HepG2 (cell line): Measurements from ENCODE around the gene LIME1. TPM values are rescaled to one million over a fixed set of nuclear protein-coding genes. Genes with fewer than 3 reads are reported as not detected.

Experiments used
- AGO2 ChIP-seq: fragments of 200-400 bp; formaldehyde crosslinking; optimal IDR thresholded peaks from 2 replicates; pipeline ENCODE3; 2017; ENCODE audit warnings: mild to moderate bottlenecking, low read depth, low read length, moderate library complexity
- GABPB1 ChIP-seq: IDR thresholded peaks from 2 replicates; pipeline ENCODE4 v1.6.1; 2016; ENCODE audit warnings: mild to moderate bottlenecking, missing genetic modification reagents, moderate library complexity, missing compliant biosample characterization
- MYC ChIP-seq: sonication (generic); formaldehyde crosslinking; IDR thresholded peaks from 2 replicates; pipeline ENCODE4 v1.9.0; 2021; ENCODE audit warnings: missing genetic modification reagents, borderline replicate concordance
- NFIB ChIP-seq: sonication (generic); formaldehyde crosslinking; IDR thresholded peaks from 2 replicates; pipeline ENCODE4 v1.9.0; 2021; ENCODE audit warnings: missing genetic modification reagents, mild to moderate bottlenecking, borderline replicate concordance
- SETDB1 ChIP-seq: sonication (generic); formaldehyde crosslinking; IDR thresholded peaks from 2 replicates; pipeline ENCODE4 v1.5.1; 2020; ENCODE audit warnings: missing genetic modification reagents, mild to moderate bottlenecking, borderline replicate concordance
- SMAD3 ChIP-seq: sonication (generic); formaldehyde crosslinking; IDR thresholded peaks from 2 replicates; pipeline ENCODE4 v1.4.0; 2020; ENCODE audit warnings: missing genetic modification reagents
- TBX3 ChIP-seq: fragments of 450-650 bp; IDR thresholded peaks from 2 replicates; pipeline ENCODE4 v1.6.1; 2017; ENCODE audit warnings: antibody characterized with exemption, mild to moderate bottlenecking, inconsistent platforms, borderline replicate concordance
- TP53 ChIP-seq: sonication (generic); formaldehyde crosslinking; conservative IDR thresholded peaks from 2 replicates; pipeline ENCODE4 v1.4.0; 2020; ENCODE audit warnings: missing genetic modification reagents
- ZFAT ChIP-seq: sonication (generic); formaldehyde crosslinking; conservative IDR thresholded peaks from 2 replicates; pipeline ENCODE4 v1.8.1; 2023; ENCODE audit warnings: missing genetic modification reagents, inconsistent platforms
- ZKSCAN1 ChIP-seq: fragments of 150-350 bp; IDR thresholded peaks from 2 replicates; pipeline ENCODE4 v1.6.1; 2014; ENCODE audit warnings: low read length
- ZNF510 ChIP-seq: sonication (generic); formaldehyde crosslinking; IDR thresholded peaks from 2 replicates; pipeline ENCODE4 v1.4.0; 2020; ENCODE audit warnings: low read depth, mild to moderate bottlenecking, missing genetic modification reagents
- ZNF563 ChIP-seq: sonication (generic); formaldehyde crosslinking; IDR thresholded peaks from 2 replicates; pipeline ENCODE4 v1.8.0; 2022; ENCODE audit warnings: mild to moderate bottlenecking, moderate library complexity, missing genetic modification reagents
- ZNF883 ChIP-seq: sonication (generic); formaldehyde crosslinking; IDR thresholded peaks from 2 replicates; pipeline ENCODE4 v1.5.1; 2020; ENCODE audit warnings: mild to moderate bottlenecking, missing genetic modification reagents; ENCODE audit errors: not compliant biosample characterization
- polyA plus RNA-seq, 8 experiments: library from polyadenylated mRNA; depleted of rRNA in 3 of 8; stranded (reverse) in 7 of 8; unstranded in 1 of 8; fragments of >200 nt; fragmentation: Illumina TruSeq in 4 of 8; extraction: Trizol in 4 of 8; gene quantifications; 2 replicates each; pipeline versions ENCODE4 v1.2.1 to v1.2.3, GENCODE V29; 2011 to 2016; ENCODE audit warnings: low read depth in 4 of 8, missing spikeins in 1 of 8, mixed read lengths in 1 of 8; ENCODE audit not compliant: insufficient read depth in 1 of 8
- total RNA-seq, 5 experiments: library from RNA; depleted of rRNA; stranded (reverse); fragments of >200 nt; fragmentation: Illumina TruSeq; extraction: Trizol; gene quantifications; 2 replicates each; pipeline ENCODE4 v1.2.3, GENCODE V29; 2016; ENCODE audit warnings: low read depth in 1 of 5
- TF ChIP-seq, protein P1 (sequence below): sonication (generic); formaldehyde crosslinking; IDR thresholded peaks from 2 replicates; pipeline ENCODE4 v1.9.0; 2021; ENCODE audit warnings: missing genetic modification reagents, borderline replicate concordance
- TF ChIP-seq, protein P2 (sequence below): sonication (generic); formaldehyde crosslinking; IDR thresholded peaks from 2 replicates; pipeline ENCODE4 v1.4.0; 2020; ENCODE audit warnings: mild to moderate bottlenecking, low read depth, missing genetic modification reagents
- TF ChIP-seq, protein P3 (sequence below): sonication (generic); formaldehyde crosslinking; IDR thresholded peaks from 2 replicates; pipeline ENCODE4 v1.4.0; 2020; ENCODE audit warnings: mild to moderate bottlenecking, missing genetic modification reagents
- TF ChIP-seq, protein P4 (sequence below): sonication (generic); formaldehyde crosslinking; IDR thresholded peaks from 2 replicates; pipeline ENCODE4 v1.4.0; 2020; ENCODE audit warnings: mild to moderate bottlenecking, missing genetic modification reagents
- TF ChIP-seq, protein P5 (sequence below): sonication (generic); formaldehyde crosslinking; IDR thresholded peaks from 2 replicates; pipeline ENCODE4 v1.8.1; 2023; ENCODE audit warnings: mild to moderate bottlenecking, moderate library complexity, missing genetic modification reagents
- TF ChIP-seq, protein P6 (sequence below): sonication (generic); formaldehyde crosslinking; IDR thresholded peaks from 2 replicates; pipeline ENCODE4 v1.5.1; 2020; ENCODE audit warnings: missing genetic modification reagents, mild to moderate bottlenecking, borderline replicate concordance
- TF ChIP-seq, protein P7 (sequence below): sonication (generic); formaldehyde crosslinking; IDR thresholded peaks from 2 replicates; pipeline ENCODE4 v1.5.0; 2020; ENCODE audit warnings: missing genetic modification reagents

Gene LIME1
- total and polyA plus RNA-seq, 2 of the 13 experiments (the other 11 are each of a cell fraction or from before 2014, with no cell fraction given): 13.0 to 61.5 TPM

DNA sequence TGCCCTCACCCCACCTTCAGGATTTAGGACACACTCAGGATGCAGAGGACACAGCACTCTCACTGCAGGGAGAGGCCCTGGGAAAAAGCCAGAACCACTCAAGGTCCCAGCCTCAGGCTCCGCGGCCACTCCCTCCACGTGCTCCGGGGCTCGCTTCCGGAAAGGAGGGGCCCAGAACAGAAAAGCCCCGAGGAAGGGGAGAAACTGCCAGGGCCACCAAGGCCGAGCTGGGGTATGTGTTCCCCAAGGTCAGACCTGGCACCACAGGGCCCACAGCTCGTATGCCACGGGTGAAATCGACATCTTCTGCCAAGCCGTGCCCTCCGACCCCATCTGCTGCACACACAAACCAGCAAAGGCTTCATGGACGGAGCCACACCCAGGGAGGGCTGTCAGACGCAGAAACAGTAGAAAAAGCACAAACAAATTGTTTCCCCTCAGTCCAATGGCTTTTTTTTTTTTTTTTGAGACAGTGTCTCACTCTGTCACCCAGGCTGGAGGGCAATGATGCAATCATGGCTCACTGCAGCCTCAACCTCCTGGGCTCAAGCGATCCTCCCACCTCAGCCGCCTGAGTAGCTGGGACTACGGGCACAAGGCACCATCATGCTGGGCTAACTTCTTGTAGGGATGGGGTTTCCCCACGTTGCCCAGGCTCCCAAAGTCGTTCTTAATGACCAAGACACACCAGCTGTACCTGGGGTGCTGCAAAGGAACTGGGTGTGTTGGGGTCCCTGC is 36.5 kb downstream of the LIME1 start (continued):
- TF ChIP-seq, protein P1, sequence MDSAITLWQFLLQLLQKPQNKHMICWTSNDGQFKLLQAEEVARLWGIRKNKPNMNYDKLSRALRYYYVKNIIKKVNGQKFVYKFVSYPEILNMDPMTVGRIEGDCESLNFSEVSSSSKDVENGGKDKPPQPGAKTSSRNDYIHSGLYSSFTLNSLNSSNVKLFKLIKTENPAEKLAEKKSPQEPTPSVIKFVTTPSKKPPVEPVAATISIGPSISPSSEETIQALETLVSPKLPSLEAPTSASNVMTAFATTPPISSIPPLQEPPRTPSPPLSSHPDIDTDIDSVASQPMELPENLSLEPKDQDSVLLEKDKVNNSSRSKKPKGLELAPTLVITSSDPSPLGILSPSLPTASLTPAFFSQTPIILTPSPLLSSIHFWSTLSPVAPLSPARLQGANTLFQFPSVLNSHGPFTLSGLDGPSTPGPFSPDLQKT (CRISPR knock-in tag): peak; percentile 14; the same call in 1 of the 2 replicates
- TF ChIP-seq, protein P2, sequence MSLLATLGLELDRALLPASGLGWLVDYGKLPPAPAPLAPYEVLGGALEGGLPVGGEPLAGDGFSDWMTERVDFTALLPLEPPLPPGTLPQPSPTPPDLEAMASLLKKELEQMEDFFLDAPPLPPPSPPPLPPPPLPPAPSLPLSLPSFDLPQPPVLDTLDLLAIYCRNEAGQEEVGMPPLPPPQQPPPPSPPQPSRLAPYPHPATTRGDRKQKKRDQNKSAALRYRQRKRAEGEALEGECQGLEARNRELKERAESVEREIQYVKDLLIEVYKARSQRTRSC (CRISPR knock-in tag): 0 out of 2 replicates have a peak, but pooled peaks have one; percentile 31
- TF ChIP-seq TP53: no peak
- TF ChIP-seq SMAD3 (CRISPR knock-in tag): no peak
- TF ChIP-seq, protein P3, sequence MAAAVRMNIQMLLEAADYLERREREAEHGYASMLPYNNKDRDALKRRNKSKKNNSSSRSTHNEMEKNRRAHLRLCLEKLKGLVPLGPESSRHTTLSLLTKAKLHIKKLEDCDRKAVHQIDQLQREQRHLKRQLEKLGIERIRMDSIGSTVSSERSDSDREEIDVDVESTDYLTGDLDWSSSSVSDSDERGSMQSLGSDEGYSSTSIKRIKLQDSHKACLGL (CRISPR knock-in tag): no peak
- TF ChIP-seq TBX3: no peak
- no peak for TF ChIP-seq ZNF883 (CRISPR knock-in tag)
- no peak for TF ChIP-seq ZNF510 (CRISPR knock-in tag)
- TF ChIP-seq, protein P4, sequence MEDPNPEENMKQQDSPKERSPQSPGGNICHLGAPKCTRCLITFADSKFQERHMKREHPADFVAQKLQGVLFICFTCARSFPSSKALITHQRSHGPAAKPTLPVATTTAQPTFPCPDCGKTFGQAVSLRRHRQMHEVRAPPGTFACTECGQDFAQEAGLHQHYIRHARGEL (CRISPR knock-in tag): no peak
- no peak for TF ChIP-seq NFIB (CRISPR knock-in tag)
- TF ChIP-seq AGO2: no peak
- peak; percentile 48; the same call in 1 of the 2 replicates for TF ChIP-seq MYC
- TF ChIP-seq, protein P5, sequence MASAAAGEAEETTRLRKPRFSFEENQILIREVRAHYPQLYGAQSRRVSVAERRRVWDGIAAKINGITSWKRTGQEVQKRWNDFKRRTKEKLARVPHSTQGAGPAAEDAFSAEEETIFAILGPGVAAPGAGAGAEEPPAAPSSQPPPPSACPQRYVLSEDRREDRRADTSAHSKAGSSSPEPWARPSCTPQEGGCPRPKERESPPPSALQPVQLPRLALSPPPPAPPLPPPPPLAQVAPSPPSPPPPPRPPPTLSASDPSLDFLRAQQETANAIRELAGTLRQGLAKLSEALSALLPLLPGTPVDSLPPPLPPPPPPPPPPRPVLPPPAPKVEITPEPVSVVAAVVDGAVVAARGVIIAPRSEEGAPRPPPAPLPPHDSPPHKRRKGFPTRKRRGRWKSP (CRISPR knock-in tag): no peak
- TF ChIP-seq ZNF563 (CRISPR knock-in tag): no peak
- TF ChIP-seq, protein P6, sequence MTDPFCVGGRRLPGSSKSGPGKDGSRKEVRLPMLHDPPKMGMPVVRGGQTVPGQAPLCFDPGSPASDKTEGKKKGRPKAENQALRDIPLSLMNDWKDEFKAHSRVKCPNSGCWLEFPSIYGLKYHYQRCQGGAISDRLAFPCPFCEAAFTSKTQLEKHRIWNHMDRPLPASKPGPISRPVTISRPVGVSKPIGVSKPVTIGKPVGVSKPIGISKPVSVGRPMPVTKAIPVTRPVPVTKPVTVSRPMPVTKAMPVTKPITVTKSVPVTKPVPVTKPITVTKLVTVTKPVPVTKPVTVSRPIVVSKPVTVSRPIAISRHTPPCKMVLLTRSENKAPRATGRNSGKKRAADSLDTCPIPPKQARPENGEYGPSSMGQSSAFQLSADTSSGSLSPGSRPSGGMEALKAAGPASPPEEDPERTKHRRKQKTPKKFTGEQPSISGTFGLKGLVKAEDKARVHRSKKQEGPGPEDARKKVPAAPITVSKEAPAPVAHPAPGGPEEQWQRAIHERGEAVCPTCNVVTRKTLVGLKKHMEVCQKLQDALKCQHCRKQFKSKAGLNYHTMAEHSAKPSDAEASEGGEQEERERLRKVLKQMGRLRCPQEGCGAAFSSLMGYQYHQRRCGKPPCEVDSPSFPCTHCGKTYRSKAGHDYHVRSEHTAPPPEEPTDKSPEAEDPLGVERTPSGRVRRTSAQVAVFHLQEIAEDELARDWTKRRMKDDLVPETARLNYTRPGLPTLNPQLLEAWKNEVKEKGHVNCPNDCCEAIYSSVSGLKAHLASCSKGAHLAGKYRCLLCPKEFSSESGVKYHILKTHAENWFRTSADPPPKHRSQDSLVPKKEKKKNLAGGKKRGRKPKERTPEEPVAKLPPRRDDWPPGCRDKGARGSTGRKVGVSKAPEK (CRISPR knock-in tag): no peak
- no peak for TF ChIP-seq SETDB1
- TF ChIP-seq, protein P7, sequence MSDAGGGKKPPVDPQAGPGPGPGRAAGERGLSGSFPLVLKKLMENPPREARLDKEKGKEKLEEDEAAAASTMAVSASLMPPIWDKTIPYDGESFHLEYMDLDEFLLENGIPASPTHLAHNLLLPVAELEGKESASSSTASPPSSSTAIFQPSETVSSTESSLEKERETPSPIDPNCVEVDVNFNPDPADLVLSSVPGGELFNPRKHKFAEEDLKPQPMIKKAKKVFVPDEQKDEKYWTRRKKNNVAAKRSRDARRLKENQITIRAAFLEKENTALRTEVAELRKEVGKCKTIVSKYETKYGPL (CRISPR knock-in tag): no peak
- no peak for TF ChIP-seq ZFAT
- TF ChIP-seq ZKSCAN1: no peak
- TF ChIP-seq GABPB1 (CRISPR knock-in tag): peak; percentile 61; the same call in 1 of the 2 replicates
